HepG2 (cell line): ENCODE results near the gene SLC13A5. TPM values are rescaled to one million over a fixed set of nuclear protein-coding genes. Genes with fewer than 3 reads are reported as not detected.
A peak's percentile ranks its signal among the peaks of the same experiment; 100 is the strongest.

ENCODE experiments used
- CEBPB ChIP-seq: IDR thresholded peaks from 2 replicates; pipeline ENCODE4 v1.6.1; 2011; ENCODE audit warnings: low read depth, low read length, improper control_type of control experiment, borderline replicate concordance
- ISX ChIP-seq: sonication (generic); formaldehyde crosslinking; conservative IDR thresholded peaks from 2 replicates; pipeline ENCODE4 v1.5.0; 2020; ENCODE audit warnings: missing genetic modification reagents
- MAFF ChIP-seq: IDR thresholded peaks from 2 replicates; pipeline ENCODE4 v1.6.1; 2011; ENCODE audit warnings: low read depth, low read length, improper control_type of control experiment
- MBNL3 ChIP-seq: fragments of 250-450 bp; sonication (Bioruptor Pico); conservative IDR thresholded peaks from 2 replicates; pipeline ENCODE4 v1.8.0; 2022; ENCODE audit warnings: mild to moderate bottlenecking, inconsistent platforms
- NFIB ChIP-seq: sonication (generic); formaldehyde crosslinking; IDR thresholded peaks from 2 replicates; pipeline ENCODE4 v1.9.0; 2021; ENCODE audit warnings: missing genetic modification reagents, mild to moderate bottlenecking, borderline replicate concordance
- NR2F2 ChIP-seq: IDR thresholded peaks from 2 replicates; pipeline ENCODE4 v1.6.1; 2012; ENCODE audit warnings: low read depth, inconsistent platforms, borderline replicate concordance
- RBM22 ChIP-seq: fragments of 200-400 bp; formaldehyde crosslinking; optimal IDR thresholded peaks from 2 replicates; pipeline ENCODE3; 2017; ENCODE audit warnings: mild to moderate bottlenecking, low read length, moderate library complexity
- REXO4 ChIP-seq: sonication (generic); formaldehyde crosslinking; IDR thresholded peaks from 2 replicates; pipeline ENCODE4 v1.8.0; 2022; ENCODE audit warnings: missing genetic modification reagents, mild to moderate bottlenecking, borderline replicate concordance
- ZFP36L1 ChIP-seq: sonication (generic); formaldehyde crosslinking; IDR thresholded peaks from 2 replicates; pipeline ENCODE4 v1.8.0; 2022; ENCODE audit warnings: mild to moderate bottlenecking, missing genetic modification reagents, moderate library complexity
- ZNF589 ChIP-seq: sonication (generic); formaldehyde crosslinking; conservative IDR thresholded peaks from 2 replicates; pipeline ENCODE4 v1.8.0; 2022; ENCODE audit warnings: mild to moderate bottlenecking, moderate library complexity, missing genetic modification reagents
- ZNF672 ChIP-seq: sonication (generic); formaldehyde crosslinking; IDR thresholded peaks from 2 replicates; pipeline ENCODE4 v1.8.1; 2022; ENCODE audit warnings: missing genetic modification reagents
- ZNF7 ChIP-seq: IDR thresholded peaks from 2 replicates; pipeline ENCODE4 v1.6.1; 2016; ENCODE audit warnings: missing biosample characterization, missing genetic modification reagents
- ZNF773 ChIP-seq: sonication (generic); formaldehyde crosslinking; IDR thresholded peaks from 2 replicates; pipeline ENCODE4 v1.4.0; 2020; ENCODE audit warnings: missing genetic modification reagents, borderline replicate concordance
- ZNF879 ChIP-seq: sonication (generic); formaldehyde crosslinking; IDR thresholded peaks from 2 replicates; pipeline ENCODE4 v1.8.1; 2023; ENCODE audit warnings: missing genetic modification reagents
- polyA plus RNA-seq, 8 experiments: library from polyadenylated mRNA; depleted of rRNA in 3 of 8; stranded (reverse) in 7 of 8; unstranded in 1 of 8; fragments of >200 nt; fragmentation: Illumina TruSeq in 4 of 8; extraction: Trizol in 4 of 8; gene quantifications; 2 replicates each; pipeline versions ENCODE4 v1.2.1 to v1.2.3, GENCODE V29; 2011 to 2016; ENCODE audit warnings: low read depth in 4 of 8, missing spikeins in 1 of 8, mixed read lengths in 1 of 8; ENCODE audit not compliant: insufficient read depth in 1 of 8
- total RNA-seq, 5 experiments: library from RNA; depleted of rRNA; stranded (reverse); fragments of >200 nt; fragmentation: Illumina TruSeq; extraction: Trizol; gene quantifications; 2 replicates each; pipeline ENCODE4 v1.2.3, GENCODE V29; 2016; ENCODE audit warnings: low read depth in 1 of 5
- TF ChIP-seq, protein P1 (sequence below): sonication (generic); formaldehyde crosslinking; conservative IDR thresholded peaks from 2 replicates; pipeline ENCODE4 v1.8.1; 2023; ENCODE audit warnings: missing genetic modification reagents
- TF ChIP-seq, protein P2 (sequence below): sonication (generic); formaldehyde crosslinking; IDR thresholded peaks from 2 replicates; pipeline ENCODE4 v1.4.0; 2020; ENCODE audit warnings: low read depth, mild to moderate bottlenecking, missing genetic modification reagents
- TF ChIP-seq, protein P3 (sequence below): sonication (generic); formaldehyde crosslinking; IDR thresholded peaks from 2 replicates; pipeline ENCODE4 v1.9.0; 2021; ENCODE audit warnings: missing genetic modification reagents, mild to moderate bottlenecking, borderline replicate concordance

Gene SLC13A5
- total and polyA plus RNA-seq, 2 of the 13 experiments (the other 11 are each of a cell fraction or from before 2014, with no cell fraction given) = 42.8 to 310 TPM

DNA sequence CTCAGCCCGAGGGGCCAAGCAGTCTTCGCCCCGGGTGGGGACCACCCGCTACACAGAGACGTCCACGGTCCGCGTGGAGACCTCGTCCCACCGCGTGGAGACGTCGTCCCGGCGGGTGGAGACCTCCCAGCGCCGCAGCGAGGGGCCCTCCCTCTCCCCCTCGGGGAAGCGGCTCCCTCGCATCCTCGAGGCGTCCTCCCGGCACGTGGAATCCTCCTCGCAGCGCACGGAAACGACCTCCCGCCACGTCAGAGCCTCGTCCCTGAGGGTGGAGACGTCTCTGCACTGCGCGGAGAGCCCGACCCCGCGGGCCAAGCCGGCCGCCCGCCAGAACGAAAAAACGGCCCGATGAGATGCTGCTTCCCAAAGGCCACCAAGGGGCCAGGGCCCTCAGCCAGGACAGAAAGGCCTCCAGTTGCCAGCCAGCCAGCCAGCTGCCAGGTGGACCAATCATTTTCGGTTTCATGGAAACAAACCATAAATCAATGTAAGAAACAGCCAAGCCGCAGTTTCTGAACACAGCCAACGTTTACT, 61.2 kb downstream of the SLC13A5 start (continued):
- TF ChIP-seq, protein P1, sequence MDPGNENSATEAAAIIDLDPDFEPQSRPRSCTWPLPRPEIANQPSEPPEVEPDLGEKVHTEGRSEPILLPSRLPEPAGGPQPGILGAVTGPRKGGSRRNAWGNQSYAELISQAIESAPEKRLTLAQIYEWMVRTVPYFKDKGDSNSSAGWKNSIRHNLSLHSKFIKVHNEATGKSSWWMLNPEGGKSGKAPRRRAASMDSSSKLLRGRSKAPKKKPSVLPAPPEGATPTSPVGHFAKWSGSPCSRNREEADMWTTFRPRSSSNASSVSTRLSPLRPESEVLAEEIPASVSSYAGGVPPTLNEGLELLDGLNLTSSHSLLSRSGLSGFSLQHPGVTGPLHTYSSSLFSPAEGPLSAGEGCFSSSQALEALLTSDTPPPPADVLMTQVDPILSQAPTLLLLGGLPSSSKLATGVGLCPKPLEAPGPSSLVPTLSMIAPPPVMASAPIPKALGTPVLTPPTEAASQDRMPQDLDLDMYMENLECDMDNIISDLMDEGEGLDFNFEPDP (CRISPR knock-in tag) = peak; percentile 100
- no peak for TF ChIP-seq RBM22
- TF ChIP-seq MAFF = no peak
- TF ChIP-seq, protein P2, sequence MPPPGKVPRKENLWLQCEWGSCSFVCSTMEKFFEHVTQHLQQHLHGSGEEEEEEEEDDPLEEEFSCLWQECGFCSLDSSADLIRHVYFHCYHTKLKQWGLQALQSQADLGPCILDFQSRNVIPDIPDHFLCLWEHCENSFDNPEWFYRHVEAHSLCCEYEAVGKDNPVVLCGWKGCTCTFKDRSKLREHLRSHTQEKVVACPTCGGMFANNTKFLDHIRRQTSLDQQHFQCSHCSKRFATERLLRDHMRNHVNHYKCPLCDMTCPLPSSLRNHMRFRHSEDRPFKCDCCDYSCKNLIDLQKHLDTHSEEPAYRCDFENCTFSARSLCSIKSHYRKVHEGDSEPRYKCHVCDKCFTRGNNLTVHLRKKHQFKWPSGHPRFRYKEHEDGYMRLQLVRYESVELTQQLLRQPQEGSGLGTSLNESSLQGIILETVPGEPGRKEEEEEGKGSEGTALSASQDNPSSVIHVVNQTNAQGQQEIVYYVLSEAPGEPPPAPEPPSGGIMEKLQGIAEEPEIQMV (CRISPR knock-in tag) = peak; percentile 78
- no peak for TF ChIP-seq ZNF672 (CRISPR knock-in tag)
- TF ChIP-seq CEBPB = no peak
- peak; percentile 87; the same call in 1 of the 2 replicates for TF ChIP-seq NFIB
- peak; percentile 98; the same call in 1 of the 2 replicates for TF ChIP-seq ZFP36L1 (CRISPR knock-in tag)
- no peak for TF ChIP-seq MBNL3 (CRISPR knock-in tag)
- TF ChIP-seq ZNF589 (CRISPR knock-in tag) = peak; percentile 98
- peak; percentile 99 for TF ChIP-seq ZNF879 (CRISPR knock-in tag)
- TF ChIP-seq, protein P3, sequence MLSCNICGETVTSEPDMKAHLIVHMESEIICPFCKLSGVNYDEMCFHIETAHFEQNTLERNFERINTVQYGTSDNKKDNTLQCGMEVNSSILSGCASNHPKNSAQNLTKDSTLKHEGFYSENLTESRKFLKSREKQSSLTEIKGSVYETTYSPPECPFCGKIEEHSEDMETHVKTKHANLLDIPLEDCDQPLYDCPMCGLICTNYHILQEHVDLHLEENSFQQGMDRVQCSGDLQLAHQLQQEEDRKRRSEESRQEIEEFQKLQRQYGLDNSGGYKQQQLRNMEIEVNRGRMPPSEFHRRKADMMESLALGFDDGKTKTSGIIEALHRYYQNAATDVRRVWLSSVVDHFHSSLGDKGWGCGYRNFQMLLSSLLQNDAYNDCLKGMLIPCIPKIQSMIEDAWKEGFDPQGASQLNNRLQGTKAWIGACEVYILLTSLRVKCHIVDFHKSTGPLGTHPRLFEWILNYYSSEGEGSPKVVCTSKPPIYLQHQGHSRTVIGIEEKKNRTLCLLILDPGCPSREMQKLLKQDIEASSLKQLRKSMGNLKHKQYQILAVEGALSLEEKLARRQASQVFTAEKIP (CRISPR knock-in tag) = no peak
- TF ChIP-seq REXO4 (CRISPR knock-in tag) = peak; percentile 98
- TF ChIP-seq ZNF773 (CRISPR knock-in tag) = peak; percentile 81; the same call in 1 of the 2 replicates
- no peak for TF ChIP-seq ZNF7 (CRISPR knock-in tag)
- no peak for TF ChIP-seq NR2F2
- peak; percentile 94 for TF ChIP-seq ISX (CRISPR knock-in tag)
